GM12801 (cell line): ENCODE measurements around the gene UNG.

ENCODE experiments used
- CTCF ChIP-seq: IDR thresholded peaks from one replicate; pipeline ENCODE4 v1.5.1; 2011; ENCODE audit warnings: control low read depth; ENCODE audit not compliant: insufficient read length; ENCODE audit errors: extremely low read depth

The UNG gene

GRCh38 chr12:109097140-109097434, 310 bp upstream of the UNG start:
- no peak for TF ChIP-seq CTCF

GRCh38 chr12:109098183-109098604, 797 bp downstream of the UNG start:
- no peak for TF ChIP-seq CTCF

GRCh38 chr12:109098651-109099050, 1.3 kb downstream of the UNG start:
- TF ChIP-seq CTCF: no peak

DNA sequence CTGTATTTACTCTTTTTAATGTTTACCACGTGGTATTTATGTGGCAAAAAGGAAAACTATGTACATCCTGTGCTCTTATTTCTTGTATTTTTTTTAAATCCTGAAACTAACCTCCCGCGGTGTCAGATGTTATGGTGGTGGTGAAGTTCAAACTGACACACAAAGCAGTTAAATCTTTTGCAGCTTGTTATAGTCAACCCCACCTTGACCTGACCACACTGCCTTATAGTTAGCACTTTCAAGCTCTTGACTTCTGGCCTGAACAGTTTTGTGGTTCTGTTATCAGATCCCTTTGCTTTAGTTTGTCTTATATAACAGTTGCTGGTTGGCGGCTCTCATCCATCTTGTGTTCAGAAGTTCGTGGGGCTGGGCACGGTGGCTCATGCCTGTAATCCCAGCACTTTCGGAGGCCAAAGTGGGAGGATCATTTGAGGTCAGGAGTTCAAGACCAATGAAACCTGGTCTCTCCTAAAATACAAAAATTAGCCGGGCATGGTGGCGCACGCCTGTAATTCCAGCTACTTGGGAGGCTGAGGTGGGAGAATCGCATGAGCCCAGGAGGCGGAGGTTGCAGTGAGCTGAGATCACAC, 2.1 kb downstream of the UNG start:
- TF ChIP-seq CTCF: no peak

DNA sequence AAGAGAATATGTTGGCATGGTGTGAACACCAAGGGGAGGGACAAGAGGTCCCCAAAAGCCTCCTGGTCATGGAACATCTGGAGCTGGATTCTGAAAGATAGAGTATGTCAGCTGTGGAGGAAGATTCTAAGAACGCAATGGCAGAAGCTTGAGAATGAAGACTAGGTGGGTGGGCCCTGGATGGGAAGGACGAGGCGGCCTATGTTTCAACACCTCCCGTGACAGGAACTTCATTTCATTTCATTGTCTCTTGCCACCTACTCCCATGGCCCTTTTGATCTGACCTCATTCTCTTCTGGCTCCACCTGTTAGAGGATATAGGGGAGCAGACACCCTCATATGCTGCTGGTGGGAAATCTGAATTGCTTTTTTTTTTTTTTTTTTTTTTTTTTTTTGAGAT, 3.3 kb downstream of the UNG start:
- no peak for TF ChIP-seq CTCF

- TF ChIP-seq CTCF: no peak
These were observed 5.1 kb downstream of the UNG start for GRCh38 chr12:109102491-109102890.

- TF ChIP-seq CTCF: no peak
These were observed 7.8 kb downstream of the UNG start for GRCh38 chr12:109105176-109105575.
